ENCODE data around the gene LY6G6F.

LY6G6F gene

DNA sequence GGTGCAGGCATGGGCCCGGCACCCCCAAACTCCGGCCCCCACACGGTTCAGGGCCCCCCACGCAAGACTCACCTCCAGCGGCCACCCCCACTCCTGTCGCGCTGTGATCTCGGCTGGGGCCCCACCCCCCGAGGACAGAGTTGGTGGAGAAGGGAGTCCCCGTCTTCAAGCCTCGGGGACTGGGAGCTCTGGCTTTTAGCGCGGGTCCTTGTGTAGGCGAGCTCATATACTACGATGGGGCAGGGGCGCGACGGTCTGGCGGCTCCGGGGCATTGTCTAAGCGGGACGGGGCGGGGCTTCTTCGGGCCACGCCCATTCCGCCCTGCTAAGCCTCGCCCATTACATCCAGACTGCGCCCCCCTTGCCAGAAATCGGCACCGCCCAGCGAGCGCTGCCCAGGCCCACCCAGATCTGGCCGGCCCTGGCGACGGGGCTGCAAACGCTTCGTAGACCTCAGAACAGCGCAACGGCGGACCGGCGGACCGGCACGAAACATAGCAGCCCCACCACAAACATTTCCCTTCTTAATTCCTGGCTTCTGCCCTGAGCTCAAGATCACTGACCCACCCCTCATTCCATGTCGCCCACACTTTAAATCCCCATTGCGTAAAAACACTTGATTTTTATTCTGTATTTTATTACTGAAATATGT is 23.4 kb downstream of the LY6G6F start:
- ChIA-PET POLR2A (interaction anchor here (0.5 to 1.1 kb wide), 3 partner anchors 9 to 97 kb away, joined by 4 to 6 read pairs (median 6); partner anchors contain the start of genes HSPA1A, HSPA1B and HSPA1L), CTCF (interaction anchor here (0.7 to 7.2 kb wide), 26 partner anchors 9 to 138 kb away, joined by 3 to 64 read pairs (median 6); partner anchors contain the start of genes ABHD16A, C6orf47, CLIC1 and LSM2)
- DNase-seq (ENCODE audit: extremely low spot score): peak; percentile 83
- TF ChIP-seq, protein P1, sequence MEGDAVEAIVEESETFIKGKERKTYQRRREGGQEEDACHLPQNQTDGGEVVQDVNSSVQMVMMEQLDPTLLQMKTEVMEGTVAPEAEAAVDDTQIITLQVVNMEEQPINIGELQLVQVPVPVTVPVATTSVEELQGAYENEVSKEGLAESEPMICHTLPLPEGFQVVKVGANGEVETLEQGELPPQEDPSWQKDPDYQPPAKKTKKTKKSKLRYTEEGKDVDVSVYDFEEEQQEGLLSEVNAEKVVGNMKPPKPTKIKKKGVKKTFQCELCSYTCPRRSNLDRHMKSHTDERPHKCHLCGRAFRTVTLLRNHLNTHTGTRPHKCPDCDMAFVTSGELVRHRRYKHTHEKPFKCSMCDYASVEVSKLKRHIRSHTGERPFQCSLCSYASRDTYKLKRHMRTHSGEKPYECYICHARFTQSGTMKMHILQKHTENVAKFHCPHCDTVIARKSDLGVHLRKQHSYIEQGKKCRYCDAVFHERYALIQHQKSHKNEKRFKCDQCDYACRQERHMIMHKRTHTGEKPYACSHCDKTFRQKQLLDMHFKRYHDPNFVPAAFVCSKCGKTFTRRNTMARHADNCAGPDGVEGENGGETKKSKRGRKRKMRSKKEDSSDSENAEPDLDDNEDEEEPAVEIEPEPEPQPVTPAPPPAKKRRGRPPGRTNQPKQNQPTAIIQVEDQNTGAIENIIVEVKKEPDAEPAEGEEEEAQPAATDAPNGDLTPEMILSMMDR (IDR thresholded peaks at IDR 0.05; ENCODE audit: control extremely low read depth, extremely low read depth, low read depth, missing control alignments): no peak

DNA sequence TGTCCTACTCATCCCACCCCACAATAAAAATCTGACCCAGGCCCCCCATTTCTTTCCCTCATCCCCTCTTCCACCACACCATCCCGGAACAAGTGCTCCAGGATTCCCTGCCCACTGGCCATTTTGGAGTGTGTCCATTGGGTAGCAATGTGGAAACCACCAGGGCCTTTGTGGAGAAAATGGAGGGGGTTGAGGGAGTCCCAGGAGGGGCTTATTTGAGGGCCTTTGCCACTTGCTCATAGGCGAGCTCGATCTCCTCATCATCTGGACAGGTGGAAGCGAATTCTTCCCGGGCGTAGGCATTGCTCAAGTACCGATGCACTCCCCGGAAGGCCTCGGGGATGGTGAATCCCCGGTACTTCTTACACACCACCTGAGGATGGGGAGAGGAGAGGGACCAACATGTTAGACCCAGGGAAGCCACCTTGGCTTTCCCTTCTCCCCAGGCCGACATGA is 24.0 kb downstream of the LY6G6F start:
- ChIA-PET POLR2A (interaction anchor here (0.5 kb wide), 1 partner anchor 9 kb away, joined by 6 read pairs; no protein-coding TSS in a partner anchor), CTCF (interaction anchor here (0.8 to 7.2 kb wide), 19 partner anchors 8 to 138 kb away, joined by 3 to 64 read pairs (median 4); partner anchors contain the start of genes C6orf47, CLIC1, LSM2 and LY6G6D)
- TF ChIP-seq, protein P1 (IDR thresholded peaks at IDR 0.05; ENCODE audit: control extremely low read depth, extremely low read depth, low read depth, missing control alignments): no peak
- no peak for DNase-seq (ENCODE audit: extremely low spot score)

GRCh38 chr6:31732029-31732428 is 25.4 kb downstream of the LY6G6F start:
- ChIA-PET POLR2A (no interaction called here), CTCF (interaction anchor here (0.6 to 3.7 kb wide), 7 partner anchors 10 to 98 kb away, joined by 3 to 32 read pairs (median 3); partner anchors contain the start of genes LSM2 and LY6G6C)
- no peak for DNase-seq (ENCODE audit: extremely low spot score)
- TF ChIP-seq, protein P1 (IDR thresholded peaks at IDR 0.05; ENCODE audit: control extremely low read depth, extremely low read depth, low read depth, missing control alignments): no peak

DNA sequence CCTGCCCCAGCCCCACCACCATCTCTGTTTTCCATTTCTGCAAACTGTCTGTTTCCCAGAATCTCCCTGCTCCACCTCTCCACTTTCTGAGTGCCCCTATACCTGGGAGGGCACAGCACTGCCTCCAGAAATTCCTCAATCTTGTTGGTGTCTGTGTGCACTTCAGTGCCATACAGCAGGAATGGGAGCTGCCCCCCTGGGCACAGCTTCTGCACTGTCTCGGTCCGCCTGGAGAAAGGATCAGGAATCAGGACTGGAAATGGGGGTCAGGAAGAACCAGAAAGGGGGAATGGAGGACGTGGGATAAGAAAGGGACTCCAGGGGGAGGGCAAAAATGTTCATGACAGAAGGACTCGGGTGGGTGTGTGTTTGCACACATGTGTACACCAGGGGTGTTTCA is 27.1 kb downstream of the LY6G6F start:
- no peak for DNase-seq (ENCODE audit: extremely low spot score)
- POLR2A ChIA-PET: no interaction called here
- CTCF ChIA-PET: interaction anchor here (1.3 to 11.4 kb wide), 3 partner anchors 11 to 73 kb away, joined by 3 to 73 read pairs (median 3); partner anchors contain the start of genes LSM2 and MPIG6B
- TF ChIP-seq, protein P1 (IDR thresholded peaks at IDR 0.05; ENCODE audit: control extremely low read depth, extremely low read depth, low read depth, missing control alignments): no peak

GRCh38 chr6:31734247-31734820 is 27.7 kb downstream of the LY6G6F start:
- POLR2A ChIA-PET: interaction anchor here (1.3 kb wide), 1 partner anchor 93 kb away, joined by 5 read pairs; the partner anchor contains the start of gene HSPA1B
- DNase-seq (ENCODE audit: extremely low spot score): no peak
- CTCF ChIA-PET: interaction anchor here (1.3 to 11.4 kb wide), 2 partner anchors 11 to 36 kb away, joined by 3 to 73 read pairs; partner anchors contain the start of gene MPIG6B
- TF ChIP-seq, protein P1 (IDR thresholded peaks at IDR 0.05; ENCODE audit: control extremely low read depth, extremely low read depth, low read depth, missing control alignments): no peak

- DNase-seq (ENCODE audit: extremely low spot score): peak; percentile 82
- CTCF ChIA-PET: interaction anchor here (1.5 to 11.4 kb wide), 2 partner anchors 36 to 61 kb away, joined by 6 to 73 read pairs; no protein-coding TSS in a partner anchor
- TF ChIP-seq, protein P1 (IDR thresholded peaks at IDR 0.05; ENCODE audit: control extremely low read depth, extremely low read depth, low read depth, missing control alignments): no peak
- POLR2A ChIA-PET: interaction anchor here (0.6 to 1.3 kb wide), 2 partner anchors 76 to 93 kb away, joined by 3 to 5 read pairs; partner anchors contain the start of gene HSPA1B
Measured at GRCh38 chr6:31734821-31735406, 28.2 kb downstream of the LY6G6F start.

Measured in GM10248 (cell line).